ENCODE measurements around the gene PHF1. TPM values are rescaled to one million over a fixed set of nuclear protein-coding genes. Genes with fewer than 3 reads are reported as not detected.

The PHF1 gene
- total and polyA plus RNA-seq, 2 experiments from 2014 or later, result 24.5 to 44.9 TPM

DNA sequence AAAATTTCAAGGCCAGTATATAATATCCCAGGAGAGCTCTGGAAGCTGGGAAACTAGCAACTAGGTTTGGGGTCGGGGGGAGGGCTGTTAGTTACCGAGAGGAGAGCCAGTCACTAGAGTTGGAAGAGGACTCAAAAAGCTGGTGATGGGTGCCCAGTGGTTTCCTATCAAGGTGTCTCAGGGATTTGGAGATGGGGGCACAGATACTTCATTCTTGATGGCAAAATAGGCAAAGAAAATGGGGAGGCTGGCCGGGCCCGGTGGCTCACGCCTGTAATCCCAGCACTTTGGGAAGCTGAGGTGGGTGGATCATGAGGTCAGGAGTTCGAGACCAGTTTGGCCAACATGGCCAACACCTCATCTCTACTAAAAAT lies 805 bp downstream of the PHF1 start:
- no peak overlapping the region for H2AFZ ChIP-seq
- H3K36me3 ChIP-seq (ENCODE audit: low read depth), result no peaks in the 10 kb centered on the region
- in situ Hi-C loops (cut with MboI), result no loop called here
- no peaks in the 10 kb centered on the region for H3K27me3 ChIP-seq (replicated peaks; ENCODE audit: insufficient read depth)
- peaks cover 56% of the 10 kb centered on the region for H3K79me2 ChIP-seq (ENCODE audit: insufficient read depth)
- H3K27ac ChIP-seq, result peak overlapping the region; percentile 76
- 45 to 46% methylated on average over 6 of the region's 6 CpGs for WGBS, 2 experiments (ENCODE audit: low coverage in 1 of 2, low lambda C conversion rate in 2 of 2, missing lambda C conversion rate in 2 of 2)
- H3K4me1 ChIP-seq (ENCODE audit: insufficient read depth), result peaks cover 22% of the 10 kb centered on the region; the same call in 1 of the 2 replicates
- peak overlapping the region; percentile 93 for H3K4me2 ChIP-seq (ENCODE audit: unreplicated experiment)
- peak overlapping the region; percentile 94 for H3K9ac ChIP-seq
- TF ChIP-seq EZH2 (IDR thresholded peaks at IDR 0.05; ENCODE audit: insufficient read depth, poor library complexity, severe bottlenecking), result no peak
- no peak for TF ChIP-seq EZH2phosphoT487 (IDR thresholded peaks at IDR 0.05; ENCODE audit: insufficient read depth, low read depth)
- H3K9me3 ChIP-seq (ENCODE audit: low read depth), result no peaks in the 10 kb centered on the region
- no peaks in the 10 kb centered on the region for H4K20me1 ChIP-seq (ENCODE audit: insufficient read depth)
- peak overlapping the region; percentile 94 for H3K4me3 ChIP-seq
- H3F3A ChIP-seq (ENCODE audit: insufficient read depth), result peaks cover 44% of the 10 kb centered on the region
- H3K9me2 ChIP-seq (ENCODE audit: insufficient read depth), result no peaks in the 10 kb centered on the region
- no peak for DNase-seq

DNA sequence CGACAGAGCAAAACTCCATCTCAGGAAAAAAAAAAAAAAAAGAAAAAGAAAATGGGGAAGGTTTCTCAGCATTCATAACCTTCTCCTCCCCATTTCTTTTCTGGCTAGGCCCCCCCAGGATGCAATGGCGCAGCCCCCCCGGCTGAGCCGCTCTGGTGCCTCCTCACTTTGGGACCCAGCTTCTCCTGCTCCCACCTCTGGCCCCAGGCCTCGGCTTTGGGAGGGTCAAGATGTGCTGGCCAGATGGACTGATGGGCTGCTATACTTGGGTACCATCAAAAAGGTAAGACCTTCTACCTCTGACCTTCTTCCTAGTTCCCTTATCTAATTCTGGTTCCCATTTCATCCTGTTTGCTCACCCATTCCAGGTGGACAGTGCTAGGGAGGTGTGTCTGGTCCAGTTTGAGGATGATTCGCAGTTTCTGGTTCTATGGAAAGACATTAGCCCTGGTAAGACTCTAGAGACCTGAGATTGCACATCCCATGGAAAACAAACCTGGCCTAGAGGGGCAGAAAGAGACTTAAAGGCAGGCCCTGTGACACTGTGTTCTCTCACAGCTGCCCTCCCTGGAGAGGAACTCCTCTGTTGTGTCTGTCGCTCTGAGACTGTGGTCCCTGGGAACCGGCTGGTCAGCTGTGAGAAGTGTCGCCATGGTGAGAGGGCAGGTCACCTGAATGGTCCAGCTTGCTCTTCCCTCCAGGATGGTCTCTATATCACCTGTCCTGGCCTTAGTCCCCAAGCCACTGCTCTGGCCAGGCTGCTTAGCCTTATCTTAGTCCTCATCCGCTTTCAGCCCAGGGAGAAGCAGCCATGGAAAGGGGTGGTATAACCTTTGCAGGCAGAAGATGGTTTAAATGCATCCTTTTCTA lies 1.6 kb downstream of the PHF1 start:
- Histone ChIP-seq H3K27me3 (replicated peaks; ENCODE audit: insufficient read depth) (no peaks in the 10 kb centered on the region), H3F3A (ENCODE audit: insufficient read depth) (peaks cover 42% of the 10 kb centered on the region), H3K9me3 (ENCODE audit: low read depth) (no peaks in the 10 kb centered on the region), H4K20me1 (ENCODE audit: insufficient read depth) (no peaks in the 10 kb centered on the region), H3K4me3 (peak overlapping the region; percentile 94), H3K4me2 (ENCODE audit: unreplicated experiment) (peak overlapping the region; percentile 93), H3K79me2 (ENCODE audit: insufficient read depth) (peaks cover 61% of the 10 kb centered on the region), H3K4me1 (ENCODE audit: insufficient read depth) (peaks cover 24% of the 10 kb centered on the region; the same call in 1 of the 2 replicates), H3K9me2 (ENCODE audit: insufficient read depth) (no peaks in the 10 kb centered on the region), H3K9ac (peak overlapping the region; percentile 94), H2AFZ (no peak overlapping the region), H3K27ac (no peak overlapping the region; the same call in 1 of the 2 replicates), H3K36me3 (ENCODE audit: low read depth) (no peaks in the 10 kb centered on the region)
- in situ Hi-C loops (cut with MboI), result no loop called here
- DNase-seq, result no peak
- TF ChIP-seq EZH2 (IDR thresholded peaks at IDR 0.05; ENCODE audit: insufficient read depth, poor library complexity, severe bottlenecking) (no peak), EZH2phosphoT487 (IDR thresholded peaks at IDR 0.05; ENCODE audit: insufficient read depth, low read depth) (no peak)
- WGBS, 2 experiments (ENCODE audit: low coverage in 1 of 2, low lambda C conversion rate in 2 of 2, missing lambda C conversion rate in 2 of 2), result 98% methylated on average over 10 of the region's 10 CpGs

DNA sequence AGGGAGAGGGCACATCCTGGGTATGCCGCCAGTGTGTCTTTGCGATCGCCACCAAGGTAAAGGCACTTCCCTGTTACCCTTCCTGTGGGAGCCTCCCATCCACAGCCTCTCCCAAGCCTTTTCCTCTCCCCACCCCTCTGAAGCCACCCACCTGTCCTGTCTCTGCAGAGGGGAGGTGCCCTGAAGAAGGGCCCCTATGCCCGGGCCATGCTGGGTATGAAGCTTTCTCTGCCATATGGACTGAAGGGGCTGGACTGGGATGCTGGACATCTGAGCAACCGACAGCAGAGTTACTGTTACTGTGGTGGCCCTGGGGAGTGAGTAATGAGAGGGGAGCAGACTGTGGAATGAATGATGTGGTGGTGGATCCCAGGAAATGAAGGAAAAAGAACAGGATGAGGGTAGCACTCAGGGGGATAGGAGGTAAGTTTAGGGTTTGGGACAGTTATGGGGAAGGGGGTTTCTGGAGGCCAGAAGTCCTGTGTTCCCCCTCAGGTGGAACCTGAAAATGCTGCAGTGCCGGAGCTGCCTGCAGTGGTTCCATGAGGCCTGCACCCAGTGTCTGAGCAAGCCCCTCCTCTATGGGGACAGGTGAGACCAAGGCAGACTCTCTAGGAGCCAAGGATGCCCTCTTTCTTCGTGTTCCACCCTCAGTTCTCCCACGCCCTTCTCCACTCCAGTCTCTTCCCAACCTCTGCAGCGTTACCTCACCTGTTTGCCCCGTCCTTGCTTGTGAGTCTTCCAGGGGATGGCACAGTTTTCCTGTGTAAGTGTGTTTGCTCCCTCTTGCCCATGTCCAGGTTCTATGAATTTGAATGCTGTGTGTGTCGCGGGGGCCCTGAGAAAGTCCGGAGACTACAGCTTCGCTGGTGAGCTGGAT lies 2.7 kb downstream of the PHF1 start:
- no peaks in the 10 kb centered on the region for H3K9me3 ChIP-seq (ENCODE audit: low read depth)
- no peak overlapping the region for H3K9ac ChIP-seq
- H3K4me2 ChIP-seq (ENCODE audit: unreplicated experiment), result no peak overlapping the region
- H3K4me1 ChIP-seq (ENCODE audit: insufficient read depth), result peaks cover 25% of the 10 kb centered on the region
- H3K79me2 ChIP-seq (ENCODE audit: insufficient read depth), result peaks cover 66% of the 10 kb centered on the region
- H3K9me2 ChIP-seq (ENCODE audit: insufficient read depth), result no peaks in the 10 kb centered on the region
- H3K36me3 ChIP-seq (ENCODE audit: low read depth), result no peaks in the 10 kb centered on the region
- no peak overlapping the region for H3K4me3 ChIP-seq
- in situ Hi-C loops (cut with MboI), result no loop called here
- TF ChIP-seq EZH2phosphoT487 (IDR thresholded peaks at IDR 0.05; ENCODE audit: insufficient read depth, low read depth), result no peak
- no peak for TF ChIP-seq EZH2 (IDR thresholded peaks at IDR 0.05; ENCODE audit: insufficient read depth, poor library complexity, severe bottlenecking)
- H3F3A ChIP-seq (ENCODE audit: insufficient read depth), result peaks cover 37% of the 10 kb centered on the region
- no peaks in the 10 kb centered on the region for H3K27me3 ChIP-seq (replicated peaks; ENCODE audit: insufficient read depth)
- 90% methylated on average over 14 of the region's 14 CpGs for WGBS, 2 experiments (ENCODE audit: low coverage in 1 of 2, low lambda C conversion rate in 2 of 2, missing lambda C conversion rate in 2 of 2)
- no peak overlapping the region for H2AFZ ChIP-seq
- no peak for DNase-seq
- H4K20me1 ChIP-seq (ENCODE audit: insufficient read depth), result no peaks in the 10 kb centered on the region
- no peak overlapping the region; the same call in 1 of the 2 replicates for H3K27ac ChIP-seq

DNA sequence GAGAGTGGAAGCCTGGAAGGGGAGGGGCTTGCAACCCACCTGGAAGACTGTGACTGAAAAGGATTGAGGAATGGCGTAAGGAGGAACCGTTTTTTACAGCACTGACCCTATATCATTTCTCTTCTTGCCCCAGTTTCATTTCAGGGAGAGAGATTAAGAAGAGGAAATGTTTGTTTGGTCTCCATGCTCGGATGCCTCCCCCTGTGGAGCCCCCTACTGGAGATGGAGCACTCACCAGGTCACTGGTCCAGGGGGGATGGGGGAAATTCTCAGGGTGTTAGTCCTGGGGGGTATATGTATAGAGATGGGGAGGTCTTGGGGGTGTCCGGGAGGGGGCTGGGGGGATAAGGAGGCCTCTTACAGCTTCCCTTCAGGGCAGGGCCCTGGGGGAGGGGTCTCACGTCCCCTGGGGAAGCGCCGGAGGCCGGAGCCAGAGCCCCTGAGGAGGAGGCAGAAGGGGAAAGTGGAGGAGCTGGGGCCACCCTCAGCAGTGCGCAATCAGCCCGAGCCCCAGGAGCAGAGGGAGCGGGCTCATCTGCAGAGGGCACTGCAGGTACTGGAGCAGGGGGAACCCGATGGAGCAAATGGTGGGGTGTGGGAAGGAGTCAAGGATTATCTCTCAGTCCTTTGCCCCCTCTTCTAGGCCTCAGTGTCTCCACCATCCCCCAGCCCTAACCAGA lies 3.9 kb downstream of the PHF1 start:
- peak; percentile 59 for DNase-seq
- no peaks in the 10 kb centered on the region for H3K36me3 ChIP-seq (ENCODE audit: low read depth)
- in situ Hi-C loops (cut with MboI), result no loop called here
- no peak overlapping the region for H3K4me3 ChIP-seq
- H3K9ac ChIP-seq, result no peak overlapping the region; the same call in 1 of the 2 replicates
- no peaks in the 10 kb centered on the region for H3K27me3 ChIP-seq (replicated peaks; ENCODE audit: insufficient read depth)
- peak overlapping the region; percentile 24; the same call in 1 of the 2 replicates for H3K27ac ChIP-seq
- 56 to 58% methylated on average over 11 to 12 of the region's 12 CpGs for whole genome bisulfite sequencing, 2 experiments (ENCODE audit: low coverage in 1 of 2, low lambda C conversion rate in 2 of 2, missing lambda C conversion rate in 2 of 2)
- no peaks in the 10 kb centered on the region for H4K20me1 ChIP-seq (ENCODE audit: insufficient read depth)
- peak overlapping the region; percentile 11 for H3K4me2 ChIP-seq (ENCODE audit: unreplicated experiment)
- H3K9me3 ChIP-seq (ENCODE audit: low read depth), result no peaks in the 10 kb centered on the region
- H3K79me2 ChIP-seq (ENCODE audit: insufficient read depth), result peaks cover 77% of the 10 kb centered on the region
- peaks cover 38% of the 10 kb centered on the region for H3K4me1 ChIP-seq (ENCODE audit: insufficient read depth)
- TF ChIP-seq EZH2phosphoT487 (IDR thresholded peaks at IDR 0.05; ENCODE audit: insufficient read depth, low read depth) (no peak), EZH2 (IDR thresholded peaks at IDR 0.05; ENCODE audit: insufficient read depth, poor library complexity, severe bottlenecking) (no peak)
- peaks cover 28% of the 10 kb centered on the region for H3F3A ChIP-seq (ENCODE audit: insufficient read depth)
- no peak overlapping the region for H2AFZ ChIP-seq
- H3K9me2 ChIP-seq (ENCODE audit: insufficient read depth), result no peaks in the 10 kb centered on the region
